HepG2 (cell line): ENCODE results near the gene FN1. TPM values are rescaled to one million over a fixed set of nuclear protein-coding genes. Genes with fewer than 3 reads are reported as not detected.

Experiments
- ATAC-seq: fragments of 200-7000 bp; cut with Tn5 transposase; 3 replicates; pipeline ENCODE4 v1.9.1; 2020; ENCODE audit warnings: mild to moderate bottlenecking, moderate library complexity
- BruUV-seq: library from RNA; stranded (reverse); fragments of 400-500 nt; replicated peaks from 2 replicates; lab custom pipeline; 2021; lab: Mats Ljungman, UMichigan
- CTCF ChIA-PET: fragments of 300-600 bp; formaldehyde crosslinking; extraction: SDS; loops from one replicate; lab custom pipeline; 2021; ENCODE audit warnings: low total read pairs, inconsistent platforms, low intra/inter-chr PET ratio; lab: Yijun Ruan, JAX
- POLR2A ChIA-PET: fragments of 350-600 bp; sonication (Branson Sonifier 250); formaldehyde crosslinking; loops from one replicate; lab custom pipeline; 2020; ENCODE audit warnings: antibody characterized with exemption, inconsistent platforms; lab: Yijun Ruan, JAX
- DNase-seq: peaks from one replicate; pipeline ENCODE4 v3.0.0-alpha.2; 2015; ENCODE audit warnings: low spot score
- FAIRE-seq: peaks from 3 replicates; lab custom pipeline; 2011; peaks lifted over from hg19 to GRCh38; lab: Jason Lieb, UNC
- H2AFZ ChIP-seq: one replicate; pipeline ENCODE4 v1.6.1; 2011; ENCODE audit warnings: low read length, inconsistent platforms
- H3K27ac ChIP-seq: fragments of 300-600 bp; 3 replicates; pipeline ENCODE4 v1.8.0; 2011; ENCODE audit warnings: mixed run types, mild to moderate bottlenecking, mixed read lengths, low read length, inconsistent platforms; ENCODE audit not compliant: insufficient read depth; ENCODE audit errors: extremely low read length
- H3K27me3 ChIP-seq, 2 experiments: fragments of 200-600 bp in 1 of 2; 2 replicates in 1 of 2; 3 replicates in 1 of 2; pipeline versions ENCODE4 v1.6.0 to v1.8.0; 2011; ENCODE audit warnings: low read length in 2 of 2, mild to moderate bottlenecking in 2 of 2, moderate library complexity in 2 of 2, inconsistent platforms in 1 of 2; ENCODE audit not compliant: insufficient read depth in 2 of 2, control insufficient read depth in 1 of 2
- H3K36me3 ChIP-seq, 2 experiments: fragments of 200-600 bp in 1 of 2; replicated peaks in 1 of 2; 2 replicates in 1 of 2; 3 replicates in 1 of 2; pipeline versions ENCODE4 v1.5.1 to v1.8.0; 2011; ENCODE audit warnings: low read length in 2 of 2, inconsistent platforms in 1 of 2; ENCODE audit not compliant: insufficient read depth in 2 of 2, control insufficient read depth in 1 of 2
- H3K4me1 ChIP-seq: 2 replicates; pipeline ENCODE4 v1.5.1; 2012; ENCODE audit warnings: low read length, inconsistent platforms; ENCODE audit not compliant: insufficient read depth
- H3K4me2 ChIP-seq: 2 replicates; pipeline ENCODE4 v1.6.0; 2011; ENCODE audit warnings: low read depth, low read length, inconsistent platforms
- H3K4me3 ChIP-seq, 3 experiments: fragments of 200-600 bp in 1 of 3; sonication (generic), shearing (Covaris generic) in 1 of 3; replicated peaks in 1 of 3; 2 replicates each; pipeline ENCODE4 v1.5.1; 2011 to 2016; ENCODE audit warnings: low read length in 3 of 3, inconsistent platforms in 2 of 3, low read depth in 2 of 3, mild to moderate bottlenecking in 2 of 3, control low read depth in 1 of 3, mixed read lengths in 1 of 3; ENCODE audit not compliant: insufficient read depth in 1 of 3
- H3K79me2 ChIP-seq: one replicate; pipeline ENCODE4 v1.6.1; 2011; ENCODE audit warnings: low read length, inconsistent platforms; ENCODE audit not compliant: insufficient read depth
- H3K9ac ChIP-seq: 2 replicates; pipeline ENCODE4 v1.6.0; 2011; ENCODE audit warnings: mild to moderate bottlenecking, low read depth, low read length, inconsistent platforms; ENCODE audit not compliant: insufficient read depth
- H3K9me3 ChIP-seq: 2 replicates; pipeline ENCODE4 v1.5.1; 2012; ENCODE audit warnings: mild to moderate bottlenecking, low read length
- H4K20me1 ChIP-seq: 2 replicates; pipeline ENCODE4 v1.6.0; 2011; ENCODE audit warnings: inconsistent platforms, mild to moderate bottlenecking, low read length, moderate library complexity; ENCODE audit not compliant: insufficient read depth
- CBX2 ChIP-seq, 2 experiments: fragments of 200-600 bp in 1 of 2; sonication (generic); formaldehyde crosslinking in 1 of 2; IDR thresholded peaks; 2 replicates each; pipeline versions ENCODE4 v1.7.0 to v1.8.1; 2018 to 2022; ENCODE audit warnings: low read depth in 2 of 2, low read length in 1 of 2, mild to moderate bottlenecking in 1 of 2, missing genetic modification reagents in 1 of 2
- FOXC1 ChIP-seq: sonication (generic); formaldehyde crosslinking; IDR thresholded peaks from 2 replicates; pipeline ENCODE4 v1.8.0; 2022; ENCODE audit warnings: mild to moderate bottlenecking, missing genetic modification reagents, borderline replicate concordance
- GATAD1 ChIP-seq: IDR thresholded peaks from 2 replicates; pipeline ENCODE4 v1.6.1; 2016; ENCODE audit warnings: missing genetic modification reagents, missing compliant biosample characterization
- HNRNPH1 ChIP-seq: fragments of 200-400 bp; formaldehyde crosslinking; optimal IDR thresholded peaks from 2 replicates; pipeline ENCODE3; 2017; ENCODE audit warnings: mild to moderate bottlenecking, low read depth, low read length
- MED1 ChIP-seq: sonication (generic); formaldehyde crosslinking; IDR thresholded peaks from 2 replicates; pipeline ENCODE4 v1.4.0; 2020; ENCODE audit warnings: missing genetic modification reagents
- NAIF1 ChIP-seq: sonication (generic); formaldehyde crosslinking; IDR thresholded peaks from 2 replicates; pipeline ENCODE4 v1.5.0; 2020; ENCODE audit warnings: mild to moderate bottlenecking, missing genetic modification reagents, borderline replicate concordance
- PAF1 ChIP-seq: IDR thresholded peaks from 2 replicates; pipeline ENCODE4 v1.6.1; 2016; ENCODE audit warnings: missing genetic modification reagents, missing compliant biosample characterization
- RARA ChIP-seq: IDR thresholded peaks from 2 replicates; pipeline ENCODE4 v1.6.1; 2016; ENCODE audit warnings: missing genetic modification reagents, missing compliant biosample characterization
- RBM22 ChIP-seq: fragments of 200-400 bp; formaldehyde crosslinking; optimal IDR thresholded peaks from 2 replicates; pipeline ENCODE3; 2017; ENCODE audit warnings: mild to moderate bottlenecking, low read length, moderate library complexity
- SALL1 ChIP-seq: sonication (generic); formaldehyde crosslinking; IDR thresholded peaks from 2 replicates; pipeline ENCODE4 v1.8.0; 2022; ENCODE audit warnings: mild to moderate bottlenecking, missing genetic modification reagents
- TARDBP ChIP-seq: sonication (generic); formaldehyde crosslinking; IDR thresholded peaks from 2 replicates; pipeline ENCODE4 v1.8.0; 2022; ENCODE audit warnings: mild to moderate bottlenecking, missing genetic modification reagents
- TGIF2 ChIP-seq: IDR thresholded peaks from 2 replicates; pipeline ENCODE4 v1.6.1; 2016; ENCODE audit warnings: control low read depth, missing compliant biosample characterization
- ZC3H4 ChIP-seq: sonication (generic); formaldehyde crosslinking; IDR thresholded peaks from 2 replicates; pipeline ENCODE4 v1.4.0; 2020; ENCODE audit warnings: missing genetic modification reagents, borderline replicate concordance
- ZFP90 ChIP-seq: sonication (generic); formaldehyde crosslinking; IDR thresholded peaks from 2 replicates; pipeline ENCODE4 v1.8.0; 2022; ENCODE audit warnings: missing genetic modification reagents, mild to moderate bottlenecking, inconsistent platforms, borderline replicate concordance
- ZNF205 ChIP-seq: IDR thresholded peaks from 2 replicates; pipeline ENCODE4 v1.6.1; 2018; ENCODE audit warnings: missing biosample characterization, missing genetic modification reagents
- ZNF501 ChIP-seq: sonication (generic); formaldehyde crosslinking; IDR thresholded peaks from 2 replicates; pipeline ENCODE4 v1.5.1; 2020; ENCODE audit warnings: mild to moderate bottlenecking, moderate library complexity, missing genetic modification reagents
- WGBS: methylation state at CpG from one replicate; pipeline ENCODE4 v1.1.6; 2017; ENCODE audit warnings: low lambda C conversion rate; 5-methylcytosine and 5-hydroxymethylcytosine counted together
- in situ Hi-C: cut with HindIII; loops from 2 replicates; pipeline ENCODE4 v1.10.0; 2017; ENCODE audit warnings: low pct_unique_long_range_greater_than_20kb; ENCODE audit not compliant: extremely low pct_ligation_motif_present
- intact Hi-C: fragments of 100-400 bp; cut with micrococcal nuclease; formaldehyde crosslinking; loops from one replicate; pipeline ENCODE4 v1.10.0; 2022; ENCODE audit not compliant: unreplicated experiment
- polyA plus RNA-seq, 8 experiments: library from polyadenylated mRNA; depleted of rRNA in 3 of 8; stranded (reverse) in 7 of 8; unstranded in 1 of 8; fragments of >200 nt; fragmentation: Illumina TruSeq in 4 of 8; extraction: Trizol in 4 of 8; gene quantifications; 2 replicates each; pipeline versions ENCODE4 v1.2.1 to v1.2.3, GENCODE V29; 2011 to 2016; ENCODE audit warnings: low read depth in 4 of 8, missing spikeins in 1 of 8, mixed read lengths in 1 of 8; ENCODE audit not compliant: insufficient read depth in 1 of 8
- total RNA-seq, 5 experiments: library from RNA; depleted of rRNA; stranded (reverse); fragments of >200 nt; fragmentation: Illumina TruSeq; extraction: Trizol; gene quantifications; 2 replicates each; pipeline ENCODE4 v1.2.3, GENCODE V29; 2016; ENCODE audit warnings: low read depth in 1 of 5
- TF ChIP-seq, protein P1 (sequence below): sonication (generic); formaldehyde crosslinking; IDR thresholded peaks from 2 replicates; pipeline ENCODE4 v1.8.0; 2022; ENCODE audit warnings: mild to moderate bottlenecking, missing genetic modification reagents, moderate library complexity
- TF ChIP-seq, protein P2 (sequence below): sonication (generic); formaldehyde crosslinking; IDR thresholded peaks from 2 replicates; pipeline ENCODE4 v1.4.0; 2020; ENCODE audit warnings: missing genetic modification reagents

FN1 gene
- total and polyA plus RNA-seq, 2 of the 13 experiments (the other 11 are each of a cell fraction or from before 2014, with no cell fraction given), result 1,847 to 6,471 TPM

DNA sequence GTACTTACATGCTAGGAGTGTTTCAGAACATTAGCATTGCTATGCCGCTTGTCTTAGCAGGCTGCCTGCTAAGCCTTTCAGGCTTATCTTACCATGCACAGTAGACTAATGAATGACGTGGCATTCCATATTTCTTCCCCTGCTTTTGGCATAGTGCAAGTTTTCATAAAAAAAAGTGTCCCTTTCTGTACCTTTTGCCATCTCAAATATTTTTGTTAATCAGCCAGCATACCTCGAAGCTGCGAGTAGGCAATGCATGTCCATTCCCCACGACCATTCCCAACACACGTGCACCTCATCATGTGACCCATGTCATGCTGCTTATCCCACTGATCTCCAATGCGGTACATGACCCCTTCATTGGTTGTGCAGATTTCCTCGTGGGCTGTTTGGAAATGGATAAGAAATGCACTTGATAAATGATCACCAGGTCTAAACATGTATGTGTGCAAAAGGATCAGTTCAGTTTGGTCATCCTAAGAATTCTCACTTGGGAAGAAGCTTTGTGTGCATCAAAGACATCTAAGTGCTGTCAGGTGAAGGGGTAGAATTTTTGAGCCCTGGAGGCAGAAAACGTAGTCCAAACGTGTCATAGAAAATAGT lies 13.9 kb downstream of the FN1 start:
- H3K4me2 ChIP-seq, result peak overlapping the region; percentile 73
- no peaks in the 10 kb centered on the region for H3K27me3 ChIP-seq
- DNase-seq, result no peak
- WGBS, result 93% methylated on average over 10 of the region's 10 CpGs
- intact Hi-C loops, result no loop called here
- peaks cover 97% of the 10 kb centered on the region for H3K4me1 ChIP-seq
- no peak overlapping the region; a peak in 1 of 6 replicates for H3K4me3 ChIP-seq
- H2AFZ ChIP-seq, result no peak overlapping the region
- FAIRE-seq, result no peak
- peak overlapping the region; percentile 77 for H3K27ac ChIP-seq
- ChIA-PET POLR2A (interaction anchor here (0.7 to 7.6 kb wide), 3 partner anchors 8 to 372 kb away, joined by 3 to 118 read pairs (median 13); no protein-coding TSS in a partner anchor), CTCF (no interaction called here)
- H3K9ac ChIP-seq, result no peak overlapping the region
- no TSS peak for BruUV-seq
- ATAC-seq, result no peak
- H3K36me3 ChIP-seq, result peaks cover 32 to 72% of the 10 kb centered on the region in 2 experiments
- no peaks in the 10 kb centered on the region for H3K9me3 ChIP-seq
- peaks cover 57% of the 10 kb centered on the region for H3K79me2 ChIP-seq
- 0 out of 2 replicates have a peak, but pooled peaks cover 5% of the 10 kb centered on the region for H4K20me1 ChIP-seq
- in situ Hi-C loops, result no loop called here
- TF ChIP-seq HNRNPH1 (no peak), GATAD1 (CRISPR knock-in tag) (peak; percentile 39; the same call in 1 of the 2 replicates), MED1 (CRISPR knock-in tag) (peak; percentile 27; the same call in 1 of the 2 replicates), ZNF205 (CRISPR knock-in tag) (no peak), SALL1 (CRISPR knock-in tag) (peak; percentile 55), CBX2 (IDR thresholded peaks at IDR 0.05; ENCODE audit: low read depth, low read length) (no peak), CBX2 (CRISPR knock-in tag; IDR thresholded peaks at IDR 0.05; ENCODE audit: low read depth) (0 out of 2 replicates have a peak, but pooled peaks have one; percentile 41), FOXC1 (0 out of 2 replicates have a peak, but pooled peaks have one; percentile 29), PAF1 (CRISPR knock-in tag) (peak; percentile 93; the same call in 1 of the 2 replicates), ZFP90 (CRISPR knock-in tag) (no peak), ZC3H4 (CRISPR knock-in tag) (peak; percentile 53; the same call in 1 of the 2 replicates), NAIF1 (no peak), TGIF2 (0 out of 2 replicates have a peak, but pooled peaks have one; percentile 51), RARA (no peak), ZNF501 (0 out of 2 replicates have a peak, but pooled peaks have one; percentile 25), TARDBP (CRISPR knock-in tag) (peak; percentile 22; the same call in 1 of the 2 replicates), RBM22 (peak; percentile 98)
- TF ChIP-seq, protein P1, sequence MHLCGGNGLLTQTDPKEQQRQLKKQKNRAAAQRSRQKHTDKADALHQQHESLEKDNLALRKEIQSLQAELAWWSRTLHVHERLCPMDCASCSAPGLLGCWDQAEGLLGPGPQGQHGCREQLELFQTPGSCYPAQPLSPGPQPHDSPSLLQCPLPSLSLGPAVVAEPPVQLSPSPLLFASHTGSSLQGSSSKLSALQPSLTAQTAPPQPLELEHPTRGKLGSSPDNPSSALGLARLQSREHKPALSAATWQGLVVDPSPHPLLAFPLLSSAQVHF (CRISPR knock-in tag), result 0 out of 2 replicates have a peak, but pooled peaks have one; percentile 70
- TF ChIP-seq, protein P2, sequence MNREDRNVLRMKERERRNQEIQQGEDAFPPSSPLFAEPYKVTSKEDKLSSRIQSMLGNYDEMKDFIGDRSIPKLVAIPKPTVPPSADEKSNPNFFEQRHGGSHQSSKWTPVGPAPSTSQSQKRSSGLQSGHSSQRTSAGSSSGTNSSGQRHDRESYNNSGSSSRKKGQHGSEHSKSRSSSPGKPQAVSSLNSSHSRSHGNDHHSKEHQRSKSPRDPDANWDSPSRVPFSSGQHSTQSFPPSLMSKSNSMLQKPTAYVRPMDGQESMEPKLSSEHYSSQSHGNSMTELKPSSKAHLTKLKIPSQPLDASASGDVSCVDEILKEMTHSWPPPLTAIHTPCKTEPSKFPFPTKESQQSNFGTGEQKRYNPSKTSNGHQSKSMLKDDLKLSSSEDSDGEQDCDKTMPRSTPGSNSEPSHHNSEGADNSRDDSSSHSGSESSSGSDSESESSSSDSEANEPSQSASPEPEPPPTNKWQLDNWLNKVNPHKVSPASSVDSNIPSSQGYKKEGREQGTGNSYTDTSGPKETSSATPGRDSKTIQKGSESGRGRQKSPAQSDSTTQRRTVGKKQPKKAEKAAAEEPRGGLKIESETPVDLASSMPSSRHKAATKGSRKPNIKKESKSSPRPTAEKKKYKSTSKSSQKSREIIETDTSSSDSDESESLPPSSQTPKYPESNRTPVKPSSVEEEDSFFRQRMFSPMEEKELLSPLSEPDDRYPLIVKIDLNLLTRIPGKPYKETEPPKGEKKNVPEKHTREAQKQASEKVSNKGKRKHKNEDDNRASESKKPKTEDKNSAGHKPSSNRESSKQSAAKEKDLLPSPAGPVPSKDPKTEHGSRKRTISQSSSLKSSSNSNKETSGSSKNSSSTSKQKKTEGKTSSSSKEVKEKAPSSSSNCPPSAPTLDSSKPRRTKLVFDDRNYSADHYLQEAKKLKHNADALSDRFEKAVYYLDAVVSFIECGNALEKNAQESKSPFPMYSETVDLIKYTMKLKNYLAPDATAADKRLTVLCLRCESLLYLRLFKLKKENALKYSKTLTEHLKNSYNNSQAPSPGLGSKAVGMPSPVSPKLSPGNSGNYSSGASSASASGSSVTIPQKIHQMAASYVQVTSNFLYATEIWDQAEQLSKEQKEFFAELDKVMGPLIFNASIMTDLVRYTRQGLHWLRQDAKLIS, result peak; percentile 91; the same call in 1 of the 2 replicates
